Measurements from ENCODE around the gene ELL2.
"Not testable (repeated sequence)": the region's sequence is repeated elsewhere in the genome, so short reads cannot be mapped to it uniquely, and the experiment has no call there.

ELL2 gene

DNA sequence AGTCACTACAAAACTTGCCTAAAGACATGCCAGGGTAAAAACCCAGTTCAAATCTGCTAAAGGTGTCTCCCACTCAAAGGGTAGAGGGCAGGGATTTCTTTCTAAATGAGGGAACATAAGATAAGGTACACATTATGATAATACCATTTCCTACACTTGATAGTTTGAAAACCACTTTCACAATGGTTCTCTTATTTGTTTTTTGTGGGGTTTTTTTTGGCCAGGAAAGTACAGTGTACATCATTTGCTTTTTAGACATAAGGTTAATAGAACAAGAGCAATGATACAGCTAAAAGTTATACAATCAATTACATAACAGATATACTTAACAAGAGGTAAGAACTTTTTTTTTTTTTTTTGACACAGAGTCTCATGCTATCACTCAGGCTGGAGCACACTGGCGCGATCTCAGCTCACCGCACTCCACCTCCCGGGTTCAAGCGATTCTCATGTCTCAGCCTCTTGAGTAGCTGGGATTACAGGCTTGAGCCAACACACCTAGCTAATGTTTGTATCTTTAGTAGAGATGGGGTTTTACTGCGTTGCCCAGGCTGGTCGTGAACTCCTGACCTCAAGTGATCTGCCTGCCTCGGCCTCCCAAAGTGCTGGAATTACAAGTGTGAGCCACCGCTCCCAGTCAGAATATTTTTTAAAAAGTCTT, 90.4 kb downstream of the ELL2 start:
- TF ChIP-seq, protein P1, sequence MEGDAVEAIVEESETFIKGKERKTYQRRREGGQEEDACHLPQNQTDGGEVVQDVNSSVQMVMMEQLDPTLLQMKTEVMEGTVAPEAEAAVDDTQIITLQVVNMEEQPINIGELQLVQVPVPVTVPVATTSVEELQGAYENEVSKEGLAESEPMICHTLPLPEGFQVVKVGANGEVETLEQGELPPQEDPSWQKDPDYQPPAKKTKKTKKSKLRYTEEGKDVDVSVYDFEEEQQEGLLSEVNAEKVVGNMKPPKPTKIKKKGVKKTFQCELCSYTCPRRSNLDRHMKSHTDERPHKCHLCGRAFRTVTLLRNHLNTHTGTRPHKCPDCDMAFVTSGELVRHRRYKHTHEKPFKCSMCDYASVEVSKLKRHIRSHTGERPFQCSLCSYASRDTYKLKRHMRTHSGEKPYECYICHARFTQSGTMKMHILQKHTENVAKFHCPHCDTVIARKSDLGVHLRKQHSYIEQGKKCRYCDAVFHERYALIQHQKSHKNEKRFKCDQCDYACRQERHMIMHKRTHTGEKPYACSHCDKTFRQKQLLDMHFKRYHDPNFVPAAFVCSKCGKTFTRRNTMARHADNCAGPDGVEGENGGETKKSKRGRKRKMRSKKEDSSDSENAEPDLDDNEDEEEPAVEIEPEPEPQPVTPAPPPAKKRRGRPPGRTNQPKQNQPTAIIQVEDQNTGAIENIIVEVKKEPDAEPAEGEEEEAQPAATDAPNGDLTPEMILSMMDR (IDR thresholded peaks at IDR 0.05; ENCODE audit: control insufficient read depth, extremely low read depth, insufficient read depth), result no peak
- no peak overlapping the region for H3K4me3 ChIP-seq (ENCODE audit: low read depth, low read length)
- DNase-seq (ENCODE audit: low read depth), result no peak

GRCh38 chr5:95870105-95870672, 91.5 kb downstream of the ELL2 start:
- DNase-seq (ENCODE audit: low read depth), result no peak
- no peak overlapping the region for H3K4me3 ChIP-seq (ENCODE audit: low read depth, low read length)
- TF ChIP-seq, protein P1 (IDR thresholded peaks at IDR 0.05; ENCODE audit: control insufficient read depth, extremely low read depth, insufficient read depth), result no peak

DNA sequence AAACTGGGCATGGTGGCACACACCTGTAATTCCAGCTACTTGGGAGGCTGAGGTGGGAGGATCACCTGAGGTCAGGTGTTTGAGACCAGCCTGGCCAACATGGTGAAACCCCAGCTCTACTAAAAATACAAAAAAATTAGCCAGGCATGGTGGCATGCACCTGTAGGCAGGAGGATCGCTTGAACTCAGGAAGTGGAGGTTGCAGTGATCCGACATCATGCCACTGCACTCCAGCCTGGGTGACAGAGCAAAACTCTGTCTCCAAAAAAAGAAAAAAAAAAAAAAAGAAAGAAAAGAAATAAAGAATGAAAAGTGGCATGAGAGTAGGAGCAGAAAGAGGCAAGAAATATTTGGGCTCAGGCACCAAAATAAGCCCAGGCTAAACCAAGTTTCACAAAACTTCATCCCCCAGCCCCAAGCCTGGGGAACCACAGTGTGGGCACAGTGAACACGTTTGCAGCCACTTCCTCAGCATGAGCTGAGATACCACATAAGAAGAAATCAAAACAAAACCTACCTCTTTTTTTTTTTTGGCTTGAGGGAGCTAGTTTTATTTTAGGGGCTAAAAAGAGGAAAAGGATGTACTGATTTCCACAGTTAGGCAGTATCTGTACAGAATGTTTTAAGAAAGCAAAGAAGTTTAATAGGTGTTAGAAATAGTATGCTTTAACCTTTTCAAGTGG, 92.3 kb downstream of the ELL2 start:
- not testable (repeated sequence) for H3K4me3 ChIP-seq (ENCODE audit: low read depth, low read length); DNase-seq (ENCODE audit: low read depth)

DNA sequence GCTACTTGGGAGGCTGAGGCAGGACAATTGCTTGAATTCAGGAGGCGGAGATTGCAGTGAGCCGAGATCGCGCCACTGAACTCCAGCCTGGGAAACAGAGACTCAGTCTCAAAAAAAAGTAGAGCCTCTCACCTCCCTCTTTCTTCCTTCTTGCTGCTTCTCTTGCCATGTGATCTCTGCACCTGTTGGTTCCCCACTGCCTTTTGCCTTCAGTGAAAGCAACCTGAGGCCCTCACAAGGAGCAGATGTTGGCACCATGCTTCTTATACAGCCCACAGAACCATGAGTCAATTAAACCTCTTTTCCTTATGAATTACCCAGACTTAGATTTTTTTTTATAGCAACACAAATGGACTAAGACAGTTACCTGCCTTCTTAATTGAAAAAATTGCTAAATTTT, 93.5 kb downstream of the ELL2 start:
- TF ChIP-seq, protein P1 (IDR thresholded peaks at IDR 0.05; ENCODE audit: control insufficient read depth, extremely low read depth, insufficient read depth), result no peak
- H3K4me3 ChIP-seq (ENCODE audit: low read depth, low read length), result no peak overlapping the region
- no peak for DNase-seq (ENCODE audit: low read depth)

- no peak overlapping the region for H3K4me3 ChIP-seq (ENCODE audit: low read depth, low read length)
- no peak for DNase-seq (ENCODE audit: low read depth)
- TF ChIP-seq, protein P1 (IDR thresholded peaks at IDR 0.05; ENCODE audit: control insufficient read depth, extremely low read depth, insufficient read depth), result no peak
Observed at GRCh38 chr5:95866435-95867040, 95.1 kb downstream of the ELL2 start.

DNA sequence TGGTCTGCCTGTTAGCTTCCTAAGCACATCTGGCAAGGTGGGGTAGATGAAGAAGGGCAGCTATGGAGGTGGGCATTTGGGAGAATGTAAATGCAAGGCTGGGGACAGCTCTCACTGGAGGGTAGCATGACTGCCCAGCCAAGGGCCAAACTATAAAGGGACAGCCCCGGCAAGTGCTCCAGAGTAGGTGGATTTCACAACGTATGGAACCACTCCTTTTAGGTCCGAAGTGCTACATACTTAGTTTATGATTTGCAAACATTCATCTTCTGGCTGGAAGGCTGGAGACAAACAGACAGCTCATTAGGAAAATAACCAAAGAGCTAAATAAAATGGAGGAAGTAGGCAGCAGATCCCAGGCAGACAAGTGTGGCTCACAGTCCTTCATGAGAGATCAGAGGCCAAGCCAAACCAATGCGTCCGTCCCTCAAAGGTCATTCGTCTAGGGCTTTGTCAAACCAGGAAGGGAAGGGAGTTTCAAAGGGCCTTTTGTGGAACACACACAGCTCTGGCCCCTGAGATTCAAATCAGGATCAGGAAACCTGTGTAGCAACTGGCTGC, 96.6 kb downstream of the ELL2 start:
- no peak overlapping the region for H3K4me3 ChIP-seq (ENCODE audit: low read depth, low read length)
- no peak for DNase-seq (ENCODE audit: low read depth)
- TF ChIP-seq, protein P1 (IDR thresholded peaks at IDR 0.05; ENCODE audit: control insufficient read depth, extremely low read depth, insufficient read depth), result no peak

GRCh38 chr5:95864456-95864855, 97.2 kb downstream of the ELL2 start:
- TF ChIP-seq, protein P1 (IDR thresholded peaks at IDR 0.05; ENCODE audit: control insufficient read depth, extremely low read depth, insufficient read depth), result no peak
- no peak for DNase-seq (ENCODE audit: low read depth)
- H3K4me3 ChIP-seq (ENCODE audit: low read depth, low read length), result no peak overlapping the region

Data from LNCaP clone FGC (cell line).